WTC11 (cell line): ENCODE measurements around the gene GPR137B. TPM values are rescaled to one million over a fixed set of nuclear protein-coding genes. Genes with fewer than 3 reads are reported as not detected.

Source experiments
- ATAC-seq: fragments of 200-7000 bp; cut with Tn5 transposase; 2 replicates; pipeline ENCODE4 v1.10.0; 2021; ENCODE audit warnings: mild to moderate bottlenecking, moderate library complexity
- CTCF ChIA-PET: fragments of 300-600 bp; sonication (Branson Sonifier 250); formaldehyde crosslinking; loops from one replicate; lab custom pipeline; 2021; ENCODE audit warnings: antibody characterized with exemption; lab: Charles Lee
- POLR2A ChIA-PET: fragments of 350-600 bp; sonication (Branson Sonifier 250); formaldehyde crosslinking; loops from one replicate; lab custom pipeline; 2021; ENCODE audit warnings: antibody characterized with exemption; lab: Charles Lee
- DNase-seq: peaks from one replicate; pipeline ENCODE4 v3.0.0; 2021; ENCODE audit warnings: low spot score
- H3K27ac Mint-ChIP-seq: 2 replicates; pipeline ENCODE4 v1.8.0; 2021; ENCODE audit warnings: mixed read lengths
- H3K27me3 Mint-ChIP-seq: 2 replicates; pipeline ENCODE4 v1.8.0; 2021; ENCODE audit warnings: low read depth, mild to moderate bottlenecking, moderate library complexity, mixed read lengths
- H3K36me3 Mint-ChIP-seq: 2 replicates; pipeline ENCODE4 v1.8.0; 2021; ENCODE audit warnings: mixed read lengths
- H3K4me1 Mint-ChIP-seq: 2 replicates; pipeline ENCODE4 v1.8.0; 2022; ENCODE audit warnings: mixed read lengths
- H3K4me3 Mint-ChIP-seq: 2 replicates; pipeline ENCODE4 v1.8.0; 2021; ENCODE audit warnings: mild to moderate bottlenecking, moderate library complexity, mixed read lengths
- H3K9me3 Mint-ChIP-seq: 2 replicates; pipeline ENCODE4 v1.8.0; 2021; ENCODE audit warnings: mixed read lengths
- CBFB ChIP-seq: sonication (generic); formaldehyde crosslinking; IDR thresholded peaks from 2 replicates; pipeline ENCODE4 v1.8.1; 2022; ENCODE audit warnings: mild to moderate bottlenecking, low read depth, missing genetic modification reagents
- CREB1 ChIP-seq: sonication (generic); formaldehyde crosslinking; IDR thresholded peaks from 2 replicates; pipeline ENCODE4 v1.8.0; 2023; ENCODE audit warnings: mild to moderate bottlenecking, missing genetic modification reagents
- CREM ChIP-seq: sonication (generic); formaldehyde crosslinking; IDR thresholded peaks from 2 replicates; pipeline ENCODE4 v1.8.1; 2022; ENCODE audit warnings: mild to moderate bottlenecking, missing genetic modification reagents, moderate library complexity
- ESRRA ChIP-seq: sonication (generic); formaldehyde crosslinking; IDR thresholded peaks from 2 replicates; pipeline ENCODE4 v1.8.1; 2022; ENCODE audit warnings: mild to moderate bottlenecking, missing genetic modification reagents, borderline replicate concordance
- FOXJ3 ChIP-seq: sonication (generic); formaldehyde crosslinking; IDR thresholded peaks from 2 replicates; pipeline ENCODE4 v1.9.0; 2021; ENCODE audit warnings: missing genetic modification reagents, mild to moderate bottlenecking, borderline replicate concordance
- GRHL2 ChIP-seq: fragments of 250-450 bp; sonication (Bioruptor Pico); IDR thresholded peaks from 2 replicates; pipeline ENCODE4 v1.8.0; 2022; ENCODE audit warnings: mild to moderate bottlenecking, moderate library complexity; ENCODE audit not compliant: insufficient replicate concordance, severe bottlenecking
- GTF2I ChIP-seq: fragments of 250-450 bp; sonication (Bioruptor Pico); conservative IDR thresholded peaks from 2 replicates; pipeline ENCODE4 v1.4.0; 2021; ENCODE audit warnings: mild to moderate bottlenecking
- KAT7 ChIP-seq: sonication (generic); formaldehyde crosslinking; IDR thresholded peaks from 2 replicates; pipeline ENCODE4 v1.8.1; 2023; ENCODE audit warnings: missing genetic modification reagents, mild to moderate bottlenecking, borderline replicate concordance
- MXD4 ChIP-seq: fragments of 250-450 bp; sonication (Bioruptor Pico); IDR thresholded peaks from 2 replicates; pipeline ENCODE4 v1.8.0; 2021; ENCODE audit warnings: mild to moderate bottlenecking, moderate library complexity, borderline replicate concordance
- MYBL2 ChIP-seq: sonication (generic); formaldehyde crosslinking; IDR thresholded peaks from 2 replicates; pipeline ENCODE4 v1.8.1; 2023; ENCODE audit warnings: mild to moderate bottlenecking, moderate library complexity, missing genetic modification reagents
- NR1H2 ChIP-seq: sonication (generic); formaldehyde crosslinking; IDR thresholded peaks from 2 replicates; pipeline ENCODE4 v1.9.0; 2021; ENCODE audit warnings: mild to moderate bottlenecking, moderate library complexity, missing genetic modification reagents
- NR3C1 ChIP-seq: sonication (generic); formaldehyde crosslinking; conservative IDR thresholded peaks from 2 replicates; pipeline ENCODE4 v1.8.1; 2023; ENCODE audit warnings: low read depth, mild to moderate bottlenecking, missing genetic modification reagents
- PRRX2 ChIP-seq: fragments of 250-450 bp; sonication (Bioruptor Pico); IDR thresholded peaks from 2 replicates; pipeline ENCODE4 v1.8.0; 2021; ENCODE audit warnings: mild to moderate bottlenecking
- SMAD4 ChIP-seq: sonication (generic); formaldehyde crosslinking; IDR thresholded peaks from 2 replicates; pipeline ENCODE4 v1.8.0; 2022; ENCODE audit warnings: mild to moderate bottlenecking, missing genetic modification reagents
- TCF7 ChIP-seq: sonication (generic); formaldehyde crosslinking; IDR thresholded peaks from 2 replicates; pipeline ENCODE4 v1.8.0; 2022; ENCODE audit warnings: mild to moderate bottlenecking, low read depth, missing genetic modification reagents, moderate library complexity
- TEAD1 ChIP-seq: sonication (generic); formaldehyde crosslinking; IDR thresholded peaks from 2 replicates; pipeline ENCODE4 v1.8.0; 2022; ENCODE audit warnings: mild to moderate bottlenecking, missing genetic modification reagents
- total RNA-seq: library from RNA; stranded (reverse); gene quantifications from 3 replicates; pipeline ENCODE4 v1.2.3, GENCODE V29; 2021
- TF ChIP-seq, protein P1 (sequence below): fragments of 250-450 bp; sonication (Bioruptor Pico); IDR thresholded peaks from 2 replicates; pipeline ENCODE4 v1.8.0; 2021; ENCODE audit warnings: mild to moderate bottlenecking
- TF ChIP-seq, protein P2 (sequence below): sonication (generic); formaldehyde crosslinking; IDR thresholded peaks from 2 replicates; pipeline ENCODE4 v1.8.1; 2022; ENCODE audit warnings: missing genetic modification reagents, borderline replicate concordance
- TF ChIP-seq, protein P3 (sequence below): sonication (generic); formaldehyde crosslinking; IDR thresholded peaks from 2 replicates; pipeline ENCODE4 v1.8.1; 2023; ENCODE audit warnings: mild to moderate bottlenecking, missing genetic modification reagents
- TF ChIP-seq, protein P4 (sequence below): sonication (generic); formaldehyde crosslinking; conservative IDR thresholded peaks from 2 replicates; pipeline ENCODE4 v1.8.1; 2023; ENCODE audit warnings: mild to moderate bottlenecking, low read depth, missing genetic modification reagents, moderate library complexity

The GPR137B gene
- total RNA-seq, 1 experiment from 2014 or later = 6.3 TPM

DNA sequence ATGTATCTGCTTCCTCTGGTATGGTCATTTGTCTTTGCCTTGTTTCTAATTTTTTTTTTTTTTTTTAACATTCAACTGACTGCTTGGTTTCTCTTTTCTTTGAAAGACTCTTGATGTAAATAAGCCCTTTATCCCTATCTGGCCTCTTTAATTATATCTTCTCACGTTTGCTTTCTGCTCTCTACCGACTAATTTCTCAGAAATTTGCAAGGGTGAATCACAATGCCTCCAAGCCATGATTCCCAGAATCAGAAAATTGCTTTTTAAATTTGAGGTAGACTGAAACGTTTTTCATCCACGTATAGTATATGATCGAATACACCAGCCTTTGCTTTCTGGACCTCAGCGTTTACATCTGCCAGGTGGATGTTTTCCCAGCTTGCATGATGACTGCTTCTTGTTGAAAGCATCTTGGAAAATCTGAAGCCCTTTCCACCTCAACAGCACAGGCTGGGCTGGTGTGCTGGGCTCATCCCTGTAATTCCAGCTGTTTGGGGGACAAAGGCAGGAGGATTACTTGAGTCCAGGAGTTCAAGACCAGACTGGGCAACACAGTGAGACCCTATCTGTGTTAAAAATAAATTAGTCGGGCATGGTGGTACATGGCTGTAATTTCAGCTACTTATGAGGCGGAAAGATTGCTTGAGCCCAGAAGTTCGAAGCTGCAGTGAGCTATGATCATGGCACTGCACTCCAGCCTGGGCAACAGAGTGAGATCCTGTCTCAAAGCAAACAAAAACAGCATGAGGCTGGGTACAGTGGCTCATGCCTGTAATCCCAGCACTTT is 35.0 kb upstream of the GPR137B start:
- ATAC-seq (no peak), DNase-seq (no peak)
- TF ChIP-seq KAT7 (CRISPR knock-in tag) = no peak
- TF ChIP-seq, protein P1, sequence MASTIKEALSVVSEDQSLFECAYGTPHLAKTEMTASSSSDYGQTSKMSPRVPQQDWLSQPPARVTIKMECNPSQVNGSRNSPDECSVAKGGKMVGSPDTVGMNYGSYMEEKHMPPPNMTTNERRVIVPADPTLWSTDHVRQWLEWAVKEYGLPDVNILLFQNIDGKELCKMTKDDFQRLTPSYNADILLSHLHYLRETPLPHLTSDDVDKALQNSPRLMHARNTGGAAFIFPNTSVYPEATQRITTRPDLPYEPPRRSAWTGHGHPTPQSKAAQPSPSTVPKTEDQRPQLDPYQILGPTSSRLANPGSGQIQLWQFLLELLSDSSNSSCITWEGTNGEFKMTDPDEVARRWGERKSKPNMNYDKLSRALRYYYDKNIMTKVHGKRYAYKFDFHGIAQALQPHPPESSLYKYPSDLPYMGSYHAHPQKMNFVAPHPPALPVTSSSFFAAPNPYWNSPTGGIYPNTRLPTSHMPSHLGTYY (CRISPR knock-in tag) = no peak
- no peak for TF ChIP-seq MYBL2
- TF ChIP-seq CREM = no peak
- no peak for TF ChIP-seq ESRRA (CRISPR knock-in tag)
- 0 out of 2 replicates have a peak, but pooled peaks have one; percentile 37 for TF ChIP-seq GTF2I (CRISPR knock-in tag)
- Mint-ChIP-seq H3K4me3 (no peak overlapping the region), H3K9me3 (no peaks in the 10 kb centered on the region), H3K27me3 (peaks cover 3% of the 10 kb centered on the region; the same call in 1 of the 2 replicates), H3K4me1 (peaks cover 13% of the 10 kb centered on the region), H3K27ac (no peak overlapping the region), H3K36me3 (no peaks in the 10 kb centered on the region)
- ChIA-PET POLR2A (no interaction called here), CTCF (interaction anchor here (1.2 kb wide), 1 partner anchor 23 kb away, joined by 3 read pairs; no protein-coding TSS in a partner anchor)

DNA sequence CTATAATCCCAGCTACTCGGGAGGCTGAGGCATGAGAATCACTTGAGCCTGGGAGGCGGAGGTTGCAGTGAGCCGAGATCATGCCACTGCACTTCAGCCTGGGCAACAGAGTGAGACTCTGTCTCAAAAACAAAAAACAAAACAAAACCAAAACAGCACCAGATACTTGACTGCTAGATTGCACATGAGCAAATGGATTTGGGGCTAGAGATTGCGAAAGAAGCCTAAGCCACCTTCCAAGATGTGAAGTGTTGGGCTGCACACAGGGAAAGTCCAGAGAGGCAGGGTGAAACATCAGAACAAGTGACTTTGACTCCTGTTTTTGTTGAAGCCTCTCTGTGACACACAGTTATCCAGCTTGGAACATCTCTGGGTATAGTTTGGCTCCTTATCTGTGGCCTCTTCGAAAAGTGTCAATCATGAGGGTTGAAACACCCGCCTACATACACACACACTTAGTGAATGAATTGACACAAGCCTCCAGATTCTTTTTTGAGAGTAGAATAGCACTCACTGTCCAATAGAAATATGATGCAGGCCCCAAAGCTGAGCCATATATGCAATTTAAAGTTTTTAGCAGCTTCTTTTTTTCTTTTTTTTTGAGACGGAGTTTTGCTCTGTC is 34.2 kb upstream of the GPR137B start:
- TF ChIP-seq TEAD1 (CRISPR knock-in tag) (no peak), NR1H2 (CRISPR knock-in tag) (no peak), ESRRA (CRISPR knock-in tag) (no peak), NR3C1 (CRISPR knock-in tag) (no peak)
- Mint-ChIP-seq H3K27ac (no peak overlapping the region), H3K36me3 (no peaks in the 10 kb centered on the region), H3K9me3 (no peaks in the 10 kb centered on the region), H3K27me3 (peaks cover 3% of the 10 kb centered on the region; the same call in 1 of the 2 replicates), H3K4me1 (peaks cover 9% of the 10 kb centered on the region), H3K4me3 (no peak overlapping the region)
- POLR2A ChIA-PET = no interaction called here
- DNase-seq = no peak
- no peak for ATAC-seq
- CTCF ChIA-PET = interaction anchor here (1.2 to 1.6 kb wide), 2 partner anchors 22 to 29 kb away, joined by 3 to 7 read pairs; no protein-coding TSS in a partner anchor

DNA sequence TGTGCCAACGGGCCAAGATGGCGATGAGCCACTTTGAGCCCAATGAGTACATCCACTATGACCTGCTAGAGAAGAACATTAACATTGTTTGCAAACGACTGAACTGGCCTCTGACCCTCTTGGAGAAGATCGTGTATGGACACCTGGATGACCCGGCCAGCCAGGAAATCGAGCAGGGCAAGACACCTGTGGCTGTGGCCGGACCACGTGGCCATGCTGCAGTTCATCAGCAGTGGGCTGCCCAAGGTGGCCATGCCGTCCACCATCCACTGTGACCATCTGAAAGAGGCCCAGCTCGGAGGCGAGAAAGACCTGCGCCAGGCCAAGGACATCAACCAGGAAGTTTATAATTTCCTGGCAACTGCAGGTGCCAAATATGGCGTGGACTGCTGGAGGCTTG is 32.2 kb upstream of the GPR137B start:
- no peak overlapping the region for H3K27ac Mint-ChIP-seq
- H3K9me3 Mint-ChIP-seq = no peaks in the 10 kb centered on the region
- ATAC-seq (no peak), DNase-seq (no peak)
- no peaks in the 10 kb centered on the region for H3K27me3 Mint-ChIP-seq
- no peak overlapping the region for H3K4me3 Mint-ChIP-seq
- H3K4me1 Mint-ChIP-seq = no peaks in the 10 kb centered on the region
- H3K36me3 Mint-ChIP-seq = no peaks in the 10 kb centered on the region
- ChIA-PET POLR2A (no interaction called here), CTCF (no interaction called here)
- no peak for TF ChIP-seq KAT7 (CRISPR knock-in tag)
- TF ChIP-seq, protein P2, sequence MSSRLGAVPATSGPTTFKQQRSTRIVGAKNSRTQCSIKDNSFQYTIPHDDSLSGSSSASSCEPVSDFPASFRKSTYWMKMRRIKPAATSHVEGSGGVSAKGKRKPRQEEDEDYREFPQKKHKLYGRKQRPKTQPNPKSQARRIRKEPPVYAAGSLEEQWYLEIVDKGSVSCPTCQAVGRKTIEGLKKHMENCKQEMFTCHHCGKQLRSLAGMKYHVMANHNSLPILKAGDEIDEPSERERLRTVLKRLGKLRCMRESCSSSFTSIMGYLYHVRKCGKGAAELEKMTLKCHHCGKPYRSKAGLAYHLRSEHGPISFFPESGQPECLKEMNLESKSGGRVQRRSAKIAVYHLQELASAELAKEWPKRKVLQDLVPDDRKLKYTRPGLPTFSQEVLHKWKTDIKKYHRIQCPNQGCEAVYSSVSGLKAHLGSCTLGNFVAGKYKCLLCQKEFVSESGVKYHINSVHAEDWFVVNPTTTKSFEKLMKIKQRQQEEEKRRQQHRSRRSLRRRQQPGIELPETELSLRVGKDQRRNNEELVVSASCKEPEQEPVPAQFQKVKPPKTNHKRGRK (CRISPR knock-in tag) = no peak
- no peak for TF ChIP-seq PRRX2 (CRISPR knock-in tag)
- no peak for TF ChIP-seq GRHL2 (CRISPR knock-in tag)
- TF ChIP-seq CREB1 (CRISPR knock-in tag) = no peak
- no peak for TF ChIP-seq TCF7 (CRISPR knock-in tag)
- TF ChIP-seq, protein P3, sequence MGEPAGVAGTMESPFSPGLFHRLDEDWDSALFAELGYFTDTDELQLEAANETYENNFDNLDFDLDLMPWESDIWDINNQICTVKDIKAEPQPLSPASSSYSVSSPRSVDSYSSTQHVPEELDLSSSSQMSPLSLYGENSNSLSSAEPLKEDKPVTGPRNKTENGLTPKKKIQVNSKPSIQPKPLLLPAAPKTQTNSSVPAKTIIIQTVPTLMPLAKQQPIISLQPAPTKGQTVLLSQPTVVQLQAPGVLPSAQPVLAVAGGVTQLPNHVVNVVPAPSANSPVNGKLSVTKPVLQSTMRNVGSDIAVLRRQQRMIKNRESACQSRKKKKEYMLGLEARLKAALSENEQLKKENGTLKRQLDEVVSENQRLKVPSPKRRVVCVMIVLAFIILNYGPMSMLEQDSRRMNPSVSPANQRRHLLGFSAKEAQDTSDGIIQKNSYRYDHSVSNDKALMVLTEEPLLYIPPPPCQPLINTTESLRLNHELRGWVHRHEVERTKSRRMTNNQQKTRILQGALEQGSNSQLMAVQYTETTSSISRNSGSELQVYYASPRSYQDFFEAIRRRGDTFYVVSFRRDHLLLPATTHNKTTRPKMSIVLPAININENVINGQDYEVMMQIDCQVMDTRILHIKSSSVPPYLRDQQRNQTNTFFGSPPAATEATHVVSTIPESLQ = no peak
- TF ChIP-seq, protein P4, sequence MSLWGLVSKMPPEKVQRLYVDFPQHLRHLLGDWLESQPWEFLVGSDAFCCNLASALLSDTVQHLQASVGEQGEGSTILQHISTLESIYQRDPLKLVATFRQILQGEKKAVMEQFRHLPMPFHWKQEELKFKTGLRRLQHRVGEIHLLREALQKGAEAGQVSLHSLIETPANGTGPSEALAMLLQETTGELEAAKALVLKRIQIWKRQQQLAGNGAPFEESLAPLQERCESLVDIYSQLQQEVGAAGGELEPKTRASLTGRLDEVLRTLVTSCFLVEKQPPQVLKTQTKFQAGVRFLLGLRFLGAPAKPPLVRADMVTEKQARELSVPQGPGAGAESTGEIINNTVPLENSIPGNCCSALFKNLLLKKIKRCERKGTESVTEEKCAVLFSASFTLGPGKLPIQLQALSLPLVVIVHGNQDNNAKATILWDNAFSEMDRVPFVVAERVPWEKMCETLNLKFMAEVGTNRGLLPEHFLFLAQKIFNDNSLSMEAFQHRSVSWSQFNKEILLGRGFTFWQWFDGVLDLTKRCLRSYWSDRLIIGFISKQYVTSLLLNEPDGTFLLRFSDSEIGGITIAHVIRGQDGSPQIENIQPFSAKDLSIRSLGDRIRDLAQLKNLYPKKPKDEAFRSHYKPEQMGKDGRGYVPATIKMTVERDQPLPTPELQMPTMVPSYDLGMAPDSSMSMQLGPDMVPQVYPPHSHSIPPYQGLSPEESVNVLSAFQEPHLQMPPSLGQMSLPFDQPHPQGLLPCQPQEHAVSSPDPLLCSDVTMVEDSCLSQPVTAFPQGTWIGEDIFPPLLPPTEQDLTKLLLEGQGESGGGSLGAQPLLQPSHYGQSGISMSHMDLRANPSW = no peak
- TF ChIP-seq FOXJ3 (CRISPR knock-in tag) = no peak
- TF ChIP-seq MXD4 (CRISPR knock-in tag) = no peak
- no peak for TF ChIP-seq CBFB (CRISPR knock-in tag)
- TF ChIP-seq SMAD4 = no peak
